WI38 (cell line): ENCODE measurements around the gene AP2S1.

ENCODE experiments used
- H3K4me3 ChIP-seq: 2 replicates; pipeline ENCODE4 v1.5.1; 2011; ENCODE audit warnings: low read depth, mild to moderate bottlenecking, control low read depth, low read length
- TF ChIP-seq, protein P1 (sequence below): IDR thresholded peaks from 2 replicates; pipeline ENCODE4 v1.5.1; 2012; ENCODE audit warnings: low read depth, mild to moderate bottlenecking, control low read depth, low read length

Gene AP2S1

DNA sequence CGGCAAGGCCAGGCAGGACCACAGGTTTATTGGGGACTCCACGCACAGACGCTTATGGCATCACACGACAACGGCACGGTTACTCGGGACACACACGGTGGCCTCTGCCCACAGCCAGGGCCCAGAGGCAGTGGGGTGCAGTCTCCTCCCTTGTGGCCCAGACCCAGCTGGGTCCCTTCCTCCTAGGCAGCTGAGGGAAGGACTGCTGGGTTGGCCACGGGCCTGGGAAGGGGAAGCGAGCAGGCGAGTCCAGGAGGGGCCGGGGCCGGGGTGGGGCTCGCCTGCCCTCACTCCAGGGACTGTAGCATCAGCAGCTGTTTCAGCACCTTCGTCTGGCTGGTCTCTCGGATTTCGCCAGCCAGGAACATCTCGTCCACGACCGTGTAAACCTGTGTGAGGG, 12.5 kb downstream of the AP2S1 start:
- H3K4me3 ChIP-seq = no peak overlapping the region
- TF ChIP-seq, protein P1, sequence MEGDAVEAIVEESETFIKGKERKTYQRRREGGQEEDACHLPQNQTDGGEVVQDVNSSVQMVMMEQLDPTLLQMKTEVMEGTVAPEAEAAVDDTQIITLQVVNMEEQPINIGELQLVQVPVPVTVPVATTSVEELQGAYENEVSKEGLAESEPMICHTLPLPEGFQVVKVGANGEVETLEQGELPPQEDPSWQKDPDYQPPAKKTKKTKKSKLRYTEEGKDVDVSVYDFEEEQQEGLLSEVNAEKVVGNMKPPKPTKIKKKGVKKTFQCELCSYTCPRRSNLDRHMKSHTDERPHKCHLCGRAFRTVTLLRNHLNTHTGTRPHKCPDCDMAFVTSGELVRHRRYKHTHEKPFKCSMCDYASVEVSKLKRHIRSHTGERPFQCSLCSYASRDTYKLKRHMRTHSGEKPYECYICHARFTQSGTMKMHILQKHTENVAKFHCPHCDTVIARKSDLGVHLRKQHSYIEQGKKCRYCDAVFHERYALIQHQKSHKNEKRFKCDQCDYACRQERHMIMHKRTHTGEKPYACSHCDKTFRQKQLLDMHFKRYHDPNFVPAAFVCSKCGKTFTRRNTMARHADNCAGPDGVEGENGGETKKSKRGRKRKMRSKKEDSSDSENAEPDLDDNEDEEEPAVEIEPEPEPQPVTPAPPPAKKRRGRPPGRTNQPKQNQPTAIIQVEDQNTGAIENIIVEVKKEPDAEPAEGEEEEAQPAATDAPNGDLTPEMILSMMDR = no peak

DNA sequence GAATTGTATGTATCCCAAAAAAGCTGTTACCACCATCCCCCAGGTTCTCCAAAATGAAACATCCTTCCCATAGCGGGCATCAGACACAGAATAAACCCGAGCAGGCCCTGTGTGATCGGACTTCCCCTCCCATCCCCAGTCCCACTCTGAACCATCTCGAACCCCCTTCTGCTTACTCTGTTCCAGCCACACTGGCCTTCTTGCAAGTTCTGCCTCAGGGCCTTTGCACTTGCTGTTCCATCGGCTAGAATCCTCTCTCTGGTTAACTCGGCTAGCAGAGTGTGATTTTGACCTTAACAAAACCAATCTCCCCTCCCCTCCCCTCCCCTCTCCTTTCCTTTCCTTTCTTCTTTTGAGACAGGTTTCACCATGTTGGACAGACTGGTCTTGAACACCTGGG, 15.7 kb downstream of the AP2S1 start:
- no peak overlapping the region for H3K4me3 ChIP-seq
- TF ChIP-seq, protein P1 = no peak

DNA sequence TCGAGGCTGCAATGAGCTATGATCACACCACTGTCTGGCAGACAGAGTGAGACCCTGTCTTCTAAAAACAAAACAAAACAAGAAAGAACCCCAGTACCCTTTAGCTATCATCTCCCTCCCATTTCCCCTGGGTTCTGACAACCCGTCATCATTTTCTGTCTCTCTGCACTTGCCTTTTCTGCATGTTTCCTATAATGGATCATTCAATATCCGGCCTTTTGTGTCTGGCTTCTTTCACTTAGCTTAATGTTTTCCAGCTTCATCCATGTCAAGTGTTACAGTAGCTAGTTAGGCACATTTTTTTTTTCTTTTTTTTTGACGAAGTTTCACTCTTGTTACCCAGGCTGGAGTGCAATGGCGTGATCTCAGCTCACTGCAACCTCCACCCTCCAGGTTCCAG, 16.5 kb downstream of the AP2S1 start:
- TF ChIP-seq, protein P1 = no peak
- no peak overlapping the region for H3K4me3 ChIP-seq

DNA sequence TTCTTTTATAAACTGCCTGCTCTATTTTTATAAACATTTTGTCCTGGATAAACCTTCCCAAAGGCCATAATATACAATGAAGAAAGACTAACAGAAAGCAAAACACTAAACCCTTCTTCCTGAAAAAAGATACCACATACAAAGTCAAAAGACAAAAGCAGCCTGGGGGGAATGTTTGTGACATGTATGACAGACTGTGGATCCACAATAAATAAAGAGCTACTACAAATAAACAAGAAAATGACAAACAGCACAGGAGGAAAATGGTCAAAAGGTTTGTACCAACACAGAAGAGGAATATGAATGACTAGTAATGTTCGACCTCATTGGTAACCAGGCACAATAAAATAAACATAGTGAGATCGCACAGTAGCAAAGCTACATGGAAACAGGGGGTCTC, 19.8 kb downstream of the AP2S1 start:
- H3K4me3 ChIP-seq = no peak overlapping the region
- TF ChIP-seq, protein P1 = no peak

DNA sequence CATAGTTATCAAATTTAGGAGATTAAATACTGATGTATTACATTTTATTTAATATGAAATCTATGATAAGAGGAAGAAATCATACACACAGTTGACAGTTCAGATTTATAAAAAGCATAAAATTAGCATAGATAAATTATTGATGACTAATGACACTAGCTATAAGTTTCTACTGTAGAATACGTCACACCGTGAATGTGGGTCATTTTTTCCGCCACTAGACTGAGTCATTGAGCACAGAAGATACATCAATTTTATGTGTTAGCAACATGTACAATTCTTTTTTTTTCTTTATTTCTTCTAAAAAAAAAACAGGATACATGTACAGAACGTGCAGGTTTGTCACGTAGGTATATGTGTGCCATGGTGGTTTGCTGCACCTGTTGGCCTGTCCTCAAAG, 22.2 kb downstream of the AP2S1 start:
- TF ChIP-seq, protein P1 = no peak
- no peak overlapping the region for H3K4me3 ChIP-seq

DNA sequence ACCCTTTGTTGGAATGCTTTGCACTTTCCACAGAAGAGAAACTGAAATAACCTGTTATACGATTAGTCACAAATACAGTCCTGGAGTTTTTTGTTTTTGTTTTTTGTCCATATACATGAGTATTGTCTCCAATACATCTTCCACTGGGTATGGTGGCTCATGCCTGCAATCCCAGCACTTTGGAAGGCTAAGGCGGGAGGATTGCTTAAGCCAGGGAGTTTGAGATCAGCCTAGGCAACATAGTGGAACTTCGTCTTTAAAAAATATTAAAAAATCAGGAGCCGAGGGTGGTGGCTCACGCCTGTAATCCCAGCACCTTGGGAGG, 25.0 kb downstream of the AP2S1 start:
- TF ChIP-seq, protein P1 = no peak
- no peak overlapping the region for H3K4me3 ChIP-seq

DNA sequence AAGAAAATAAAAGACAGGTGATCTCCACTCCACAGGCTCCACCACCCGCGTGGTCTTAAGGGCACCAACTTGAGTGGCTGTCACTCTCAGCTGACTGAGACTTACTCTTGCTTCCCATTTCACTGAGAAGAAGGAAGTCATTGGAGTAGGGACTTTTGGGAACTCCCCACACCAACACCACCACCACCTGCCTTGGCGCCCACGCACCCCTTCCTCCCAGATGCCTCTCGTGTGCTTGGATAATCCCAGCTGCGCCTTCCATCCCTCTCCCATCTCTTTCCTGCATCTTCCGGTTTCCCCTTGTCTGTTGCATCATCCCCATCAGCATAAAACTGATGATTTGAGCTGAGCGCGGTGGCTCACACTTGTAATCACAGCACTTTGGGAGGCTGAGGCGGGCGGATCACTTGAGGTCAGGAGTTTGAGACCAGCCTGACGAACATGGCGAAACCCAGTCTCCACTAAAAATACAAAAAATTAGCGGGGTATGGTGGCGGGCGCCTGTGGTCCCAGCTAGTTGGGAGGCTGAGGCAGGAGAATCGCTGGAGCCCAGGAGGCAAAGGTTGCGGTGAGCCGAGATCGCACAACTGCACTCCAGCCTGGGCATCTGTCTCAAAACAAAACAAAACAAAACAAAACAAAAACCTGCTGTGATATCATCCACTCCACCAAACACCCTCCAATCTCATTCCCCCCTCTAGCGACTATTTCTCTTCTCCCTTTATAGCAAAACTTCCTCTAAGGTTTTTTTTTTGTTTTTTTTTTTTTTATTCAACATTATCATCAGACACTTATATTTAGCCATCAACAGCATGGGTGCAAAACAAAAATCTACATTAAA, 25.5 kb downstream of the AP2S1 start:
- no peak overlapping the region for H3K4me3 ChIP-seq
- TF ChIP-seq, protein P1 = no peak
